Measurements from ENCODE around the gene HDHD2.
"Not testable (repeated sequence)": the region's sequence is repeated elsewhere in the genome, so short reads cannot be mapped to it uniquely, and the experiment has no call there.

GRCh38 chr18:47182156-47182555, 31.9 kb upstream of the HDHD2 start:
- not testable (repeated sequence) for TF ChIP-seq CTCF, POLR2A (IDR thresholded peaks at IDR 0.05)

All from right lobe of liver (tissue), 4 donors.